Measurements from ENCODE around the gene JAKMIP1.

DNA sequence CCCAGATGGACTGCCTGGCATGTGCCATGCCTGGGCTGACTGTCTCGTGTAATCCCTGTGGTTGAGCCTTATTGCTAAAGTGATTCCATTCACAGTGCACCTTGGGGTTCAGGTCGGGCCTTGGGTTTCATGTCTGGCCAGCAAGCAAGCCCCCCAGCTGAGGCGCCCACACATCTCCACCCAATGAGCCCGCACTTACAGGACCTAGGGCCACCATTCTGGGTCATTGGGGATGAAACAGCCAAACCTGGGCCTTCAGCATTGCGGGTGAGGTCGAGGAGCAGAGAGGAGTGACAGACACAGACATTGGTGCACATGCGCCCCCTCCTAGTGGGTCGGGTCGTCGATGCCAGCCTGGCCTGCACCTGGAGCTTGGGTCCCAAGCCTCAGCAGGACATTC lies 48.0 kb upstream of the JAKMIP1 start:
- TF ChIP-seq POLR2A (IDR thresholded peaks at IDR 0.05; ENCODE audit: borderline replicate concordance, extremely low read depth, insufficient read depth, insufficient read length) = no peak
- TF ChIP-seq, protein P1, sequence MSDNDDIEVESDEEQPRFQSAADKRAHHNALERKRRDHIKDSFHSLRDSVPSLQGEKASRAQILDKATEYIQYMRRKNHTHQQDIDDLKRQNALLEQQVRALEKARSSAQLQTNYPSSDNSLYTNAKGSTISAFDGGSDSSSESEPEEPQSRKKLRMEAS (IDR thresholded peaks at IDR 0.05) = no peak
